AG10803 (cell line): ENCODE data around the gene YAP1.
A peak's percentile ranks its signal among the peaks of the same experiment; 100 is the strongest.

Source experiments
- DNase-seq: peaks from one replicate; pipeline ENCODE4 v3.0.0; 2010; ENCODE audit warnings: low read depth
- H3K4me3 ChIP-seq: 2 replicates; pipeline ENCODE4 v1.5.1; 2011; ENCODE audit warnings: mild to moderate bottlenecking, low read length, control low read depth
- TF ChIP-seq, protein P1 (sequence below): conservative IDR thresholded peaks from 2 replicates; pipeline ENCODE4 v1.5.1; 2011; ENCODE audit warnings: mild to moderate bottlenecking, low read length, control low read depth, inconsistent platforms

The YAP1 gene

DNA sequence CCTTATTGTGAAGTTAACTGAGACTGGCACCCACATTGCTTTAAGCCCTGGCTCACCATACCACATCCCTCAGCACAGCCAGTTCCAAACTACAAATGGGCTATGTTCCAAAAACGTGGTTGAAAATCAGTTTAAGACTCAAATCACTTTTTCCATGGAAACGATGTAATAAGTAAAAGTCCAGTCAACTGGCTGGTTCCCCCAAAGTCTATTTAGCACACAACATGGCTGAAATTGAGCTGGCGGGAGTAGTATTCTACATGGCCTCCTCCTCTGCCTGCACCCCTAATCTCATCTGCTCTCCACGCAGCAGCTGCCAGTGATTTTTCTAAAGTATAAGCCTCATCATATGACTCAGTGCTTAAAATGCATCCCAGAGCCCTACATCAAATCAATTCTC is 166.1 kb downstream of the YAP1 start:
- H3K4me3 ChIP-seq = no peak overlapping the region
- peak; percentile 49 for DNase-seq
- TF ChIP-seq, protein P1, sequence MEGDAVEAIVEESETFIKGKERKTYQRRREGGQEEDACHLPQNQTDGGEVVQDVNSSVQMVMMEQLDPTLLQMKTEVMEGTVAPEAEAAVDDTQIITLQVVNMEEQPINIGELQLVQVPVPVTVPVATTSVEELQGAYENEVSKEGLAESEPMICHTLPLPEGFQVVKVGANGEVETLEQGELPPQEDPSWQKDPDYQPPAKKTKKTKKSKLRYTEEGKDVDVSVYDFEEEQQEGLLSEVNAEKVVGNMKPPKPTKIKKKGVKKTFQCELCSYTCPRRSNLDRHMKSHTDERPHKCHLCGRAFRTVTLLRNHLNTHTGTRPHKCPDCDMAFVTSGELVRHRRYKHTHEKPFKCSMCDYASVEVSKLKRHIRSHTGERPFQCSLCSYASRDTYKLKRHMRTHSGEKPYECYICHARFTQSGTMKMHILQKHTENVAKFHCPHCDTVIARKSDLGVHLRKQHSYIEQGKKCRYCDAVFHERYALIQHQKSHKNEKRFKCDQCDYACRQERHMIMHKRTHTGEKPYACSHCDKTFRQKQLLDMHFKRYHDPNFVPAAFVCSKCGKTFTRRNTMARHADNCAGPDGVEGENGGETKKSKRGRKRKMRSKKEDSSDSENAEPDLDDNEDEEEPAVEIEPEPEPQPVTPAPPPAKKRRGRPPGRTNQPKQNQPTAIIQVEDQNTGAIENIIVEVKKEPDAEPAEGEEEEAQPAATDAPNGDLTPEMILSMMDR = no peak

- no peak overlapping the region for H3K4me3 ChIP-seq
- peak; percentile 66 for DNase-seq
- TF ChIP-seq, protein P1 = no peak
These were observed 166.5 kb downstream of the YAP1 start for GRCh38 chr11:102276783-102277182.

DNA sequence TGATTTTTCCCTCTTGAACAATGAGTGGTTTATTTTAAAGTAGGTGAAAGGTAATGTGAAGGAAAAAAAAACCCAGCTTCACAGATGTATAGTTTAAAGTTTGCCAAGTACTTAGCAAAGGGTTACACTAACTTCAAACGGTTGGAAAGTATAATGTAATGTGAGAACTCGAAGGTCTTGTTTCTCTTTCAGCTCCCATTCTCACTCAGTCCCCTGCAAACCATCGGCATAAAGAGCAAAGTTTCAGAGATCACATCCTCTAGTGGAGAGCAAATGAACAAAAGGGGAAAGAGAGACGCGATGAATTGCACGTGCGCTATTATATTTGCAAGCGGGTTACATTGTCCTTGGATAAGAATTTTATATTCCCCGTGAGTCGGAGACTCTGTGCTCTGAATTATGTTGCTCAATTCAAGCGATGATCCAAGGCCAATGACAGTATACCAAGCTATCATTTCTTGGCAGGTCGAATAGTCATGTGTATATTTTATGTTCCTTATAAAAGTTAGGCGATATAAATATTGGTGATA is 169.5 kb downstream of the YAP1 start:
- TF ChIP-seq, protein P1 = peak; percentile 56
- DNase-seq = peak; percentile 69
- peak overlapping the region; percentile 23 for H3K4me3 ChIP-seq

- TF ChIP-seq, protein P1 = no peak
- no peak for DNase-seq
- H3K4me3 ChIP-seq = no peak overlapping the region
These were observed 170.1 kb downstream of the YAP1 start for GRCh38 chr11:102280245-102280833.
